Nucleus accumbens (tissue), 56 donors: ENCODE results near the gene TNIK.

Experiments
- DNase-seq, 56 donors: peaks; one replicate each; lab custom pipeline; 2025; lab: John Stamatoyannopoulos, UW

Gene TNIK

DNA sequence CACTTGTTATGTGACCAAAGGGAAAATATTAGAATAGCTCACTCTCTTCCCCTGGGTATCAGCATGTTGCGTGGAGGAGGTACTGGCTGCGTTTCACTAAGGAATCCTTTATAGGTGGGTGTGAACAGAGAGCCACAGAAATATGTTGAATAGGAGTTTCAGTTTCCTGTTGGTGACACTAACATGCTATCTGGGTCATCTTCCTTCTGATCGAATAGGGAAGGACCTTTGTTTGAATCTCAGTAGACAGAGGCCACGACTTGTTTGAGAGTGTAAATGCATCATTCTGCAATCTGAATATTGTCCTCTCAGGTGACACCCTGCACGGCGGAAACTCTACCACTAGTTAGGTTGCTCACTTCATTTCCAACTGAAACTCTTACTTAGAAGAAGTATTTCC lies 275.8 kb downstream of the TNIK start:
- no peak for DNase-seq

DNA sequence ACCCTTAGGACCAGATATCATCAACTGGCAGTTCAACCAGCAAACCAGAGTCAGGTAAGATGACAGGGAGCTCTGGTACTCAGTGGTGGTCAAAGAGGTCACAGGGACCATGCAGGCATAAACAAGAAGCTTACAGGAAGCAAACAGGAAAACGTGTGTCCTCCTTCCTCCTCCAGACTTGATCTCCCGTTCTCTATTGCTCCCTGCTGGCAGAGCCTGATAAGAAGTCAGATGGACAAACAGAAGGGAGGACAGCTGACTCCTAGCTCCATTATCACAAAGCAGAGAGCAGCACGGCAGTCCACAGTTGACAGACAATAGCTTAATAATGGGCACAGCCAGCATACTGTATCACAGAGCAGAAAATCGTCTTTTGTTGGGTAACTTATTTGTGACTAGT lies 277.2 kb downstream of the TNIK start:
- DNase-seq = peak in 36 of 56 donors; percentile 5 to 68 (median 34)

DNA sequence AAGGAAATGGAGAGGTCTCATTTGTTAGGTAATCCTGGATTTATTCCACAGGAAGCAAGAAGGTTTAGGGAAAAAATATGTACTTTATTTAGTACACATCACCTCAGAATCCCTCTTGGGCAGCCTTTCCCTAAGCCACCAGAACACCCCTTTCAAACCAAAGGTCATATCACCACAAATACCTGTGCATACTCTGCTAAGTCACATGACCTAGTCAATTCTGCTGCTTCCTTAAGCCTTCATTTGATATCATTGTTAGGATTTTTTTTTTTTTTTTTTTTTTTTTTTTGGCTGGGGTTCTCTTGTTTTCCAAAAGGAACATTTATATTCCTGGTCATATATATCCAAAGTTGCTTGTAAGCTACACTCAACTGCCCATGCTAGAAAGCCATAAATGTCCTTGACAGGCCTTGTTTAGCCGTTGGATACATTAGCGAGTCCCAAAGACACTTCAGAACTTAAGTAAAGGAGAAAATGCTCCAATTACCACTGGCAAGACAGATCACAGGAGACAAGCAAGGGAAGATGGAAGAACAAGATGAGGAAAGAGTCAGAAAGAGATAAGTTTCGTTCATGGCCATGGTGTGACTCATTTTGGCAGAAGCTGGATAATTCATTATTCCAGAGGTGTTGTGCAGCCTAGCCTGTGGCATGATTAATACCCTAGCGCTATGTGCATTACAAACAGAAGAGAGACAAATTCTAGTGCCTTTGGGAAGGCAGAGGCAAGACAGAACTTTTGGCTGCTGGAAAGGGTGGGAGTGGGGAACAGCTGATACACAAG lies 278.1 kb downstream of the TNIK start:
- no peak for DNase-seq

GRCh38 chr3:171178714-171179113 lies 281.5 kb downstream of the TNIK start:
- no peak for DNase-seq

GRCh38 chr3:171177553-171177952 lies 282.7 kb downstream of the TNIK start:
- no peak for DNase-seq

DNA sequence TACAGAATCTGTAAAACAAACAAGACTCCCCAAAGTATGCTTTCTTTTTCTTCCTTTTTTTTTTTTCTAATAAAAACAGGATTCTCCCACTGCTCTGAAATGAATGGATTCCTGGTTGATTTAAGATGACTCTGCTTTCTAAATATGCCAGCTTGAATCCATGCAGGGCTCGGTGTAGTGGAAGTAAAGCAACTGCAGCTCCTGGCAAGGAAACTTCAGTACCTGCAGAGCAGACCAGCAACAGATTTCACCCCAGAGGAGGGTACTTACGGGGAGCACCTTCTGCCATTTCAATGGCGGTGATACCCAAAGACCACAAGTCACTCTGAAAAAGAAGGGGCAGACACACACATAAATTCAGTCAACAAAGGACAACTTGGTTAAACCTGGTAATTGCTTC lies 283.1 kb downstream of the TNIK start:
- DNase-seq = no peak

GRCh38 chr3:171176244-171176933 lies 283.8 kb downstream of the TNIK start:
- DNase-seq = no peak

GRCh38 chr3:171175741-171176234 lies 284.4 kb downstream of the TNIK start:
- DNase-seq = no peak

DNA sequence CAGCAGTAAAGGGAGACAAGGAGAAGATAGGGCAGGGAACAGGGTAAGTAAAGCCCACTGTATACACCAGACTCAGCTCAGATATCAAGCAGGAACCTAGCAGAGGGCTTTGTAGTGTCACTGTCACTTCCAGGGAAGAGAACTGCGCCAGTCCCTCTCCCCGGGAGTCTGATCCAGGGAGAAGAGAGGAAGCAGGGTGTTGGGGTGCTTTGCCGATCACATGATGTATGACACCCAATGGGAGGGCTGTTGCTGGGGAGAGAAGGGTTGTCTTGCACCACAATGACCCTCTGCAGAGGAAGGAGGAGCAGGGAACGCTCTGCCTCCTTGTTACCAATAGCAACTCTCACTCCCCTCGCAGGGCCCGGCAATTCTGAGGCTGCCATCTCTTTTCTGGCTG lies 286.5 kb downstream of the TNIK start:
- peak; percentile 34 to 94 (median 83) for DNase-seq

DNA sequence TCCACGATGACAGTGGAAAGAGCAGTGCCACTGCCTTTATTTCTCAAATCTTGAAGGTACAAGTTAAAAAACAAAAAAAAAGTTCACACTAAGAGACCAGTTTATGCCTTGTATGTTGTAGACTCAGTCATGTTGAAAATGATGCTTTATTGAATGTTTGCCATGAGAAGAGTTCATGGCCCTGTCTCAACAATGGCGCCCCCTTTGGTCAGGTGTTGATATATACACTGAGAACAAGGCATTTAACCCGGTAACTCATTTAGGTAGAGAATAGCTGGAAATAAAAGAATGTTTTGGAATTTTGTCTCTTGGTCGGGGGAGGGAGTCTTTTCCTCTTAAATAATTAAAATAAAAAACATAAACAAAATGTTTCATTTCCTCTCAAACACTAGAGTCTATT lies 288.1 kb downstream of the TNIK start:
- DNase-seq = no peak

DNA sequence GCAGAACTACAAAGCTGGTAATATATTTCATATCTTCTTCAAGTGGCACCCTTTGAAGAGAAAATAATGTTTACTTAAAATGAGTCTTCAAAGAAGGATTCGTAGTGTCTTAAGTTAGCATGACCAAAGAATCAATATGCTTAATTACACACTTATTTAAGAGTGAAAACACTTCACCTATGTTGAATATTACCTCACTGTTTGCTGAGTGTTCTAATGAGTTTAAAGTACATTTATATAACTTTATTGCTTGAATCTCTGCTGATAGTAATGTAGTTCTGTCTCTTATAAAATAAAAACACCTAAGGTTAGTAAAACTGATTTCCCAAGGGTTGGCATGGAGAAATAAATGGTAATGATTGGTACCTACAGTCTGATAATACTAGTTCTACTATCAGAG lies 290.3 kb downstream of the TNIK start:
- DNase-seq = no peak

DNA sequence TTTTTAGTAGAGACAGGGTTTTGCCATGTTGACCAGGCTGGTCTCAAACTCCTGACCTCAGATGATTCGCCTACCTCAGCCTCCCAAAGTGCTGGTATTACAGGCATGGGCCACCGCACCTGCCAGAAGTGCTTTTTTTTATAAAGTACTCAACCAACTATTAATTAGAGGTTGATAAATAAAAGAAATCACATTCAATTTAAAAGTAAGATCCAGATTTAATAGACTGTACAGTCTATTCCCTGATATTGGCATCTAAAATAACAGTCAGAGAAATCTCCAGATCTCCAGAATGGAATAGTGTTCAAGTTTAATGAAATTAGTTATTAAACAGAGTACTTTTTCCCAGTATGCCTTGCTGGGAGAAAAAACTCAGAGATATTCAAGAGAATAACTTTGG lies 290.8 kb downstream of the TNIK start:
- no peak for DNase-seq

GRCh38 chr3:171168551-171168950 lies 291.7 kb downstream of the TNIK start:
- DNase-seq = no peak

DNA sequence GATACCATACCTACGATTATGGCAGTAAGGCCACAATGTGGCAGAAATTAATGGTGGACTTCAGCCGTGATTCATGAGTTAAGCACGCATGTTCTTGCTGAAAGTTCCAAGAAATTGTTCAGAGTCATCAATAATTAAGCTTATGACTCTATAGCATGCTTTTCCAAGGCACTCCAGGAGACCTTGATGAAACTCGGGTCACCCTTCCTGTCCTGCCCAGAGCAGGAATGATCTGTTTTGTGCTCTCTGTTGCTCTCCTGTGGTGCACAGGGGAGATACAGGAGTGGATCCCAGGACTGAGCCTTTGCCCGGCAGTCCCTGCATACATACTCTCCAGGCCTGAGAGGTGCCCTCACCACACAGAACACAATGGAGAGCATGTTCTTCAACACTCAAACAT lies 292.1 kb downstream of the TNIK start:
- peak in 4 of 56 donors; percentile 8 to 29 (median 21) for DNase-seq

- DNase-seq = no peak
Measured at GRCh38 chr3:171165983-171166382, 294.2 kb downstream of the TNIK start.

GRCh38 chr3:171165499-171165921 lies 294.7 kb downstream of the TNIK start:
- DNase-seq = no peak

- DNase-seq = no peak
Measured at GRCh38 chr3:171164067-171164465, 296.1 kb downstream of the TNIK start.

DNA sequence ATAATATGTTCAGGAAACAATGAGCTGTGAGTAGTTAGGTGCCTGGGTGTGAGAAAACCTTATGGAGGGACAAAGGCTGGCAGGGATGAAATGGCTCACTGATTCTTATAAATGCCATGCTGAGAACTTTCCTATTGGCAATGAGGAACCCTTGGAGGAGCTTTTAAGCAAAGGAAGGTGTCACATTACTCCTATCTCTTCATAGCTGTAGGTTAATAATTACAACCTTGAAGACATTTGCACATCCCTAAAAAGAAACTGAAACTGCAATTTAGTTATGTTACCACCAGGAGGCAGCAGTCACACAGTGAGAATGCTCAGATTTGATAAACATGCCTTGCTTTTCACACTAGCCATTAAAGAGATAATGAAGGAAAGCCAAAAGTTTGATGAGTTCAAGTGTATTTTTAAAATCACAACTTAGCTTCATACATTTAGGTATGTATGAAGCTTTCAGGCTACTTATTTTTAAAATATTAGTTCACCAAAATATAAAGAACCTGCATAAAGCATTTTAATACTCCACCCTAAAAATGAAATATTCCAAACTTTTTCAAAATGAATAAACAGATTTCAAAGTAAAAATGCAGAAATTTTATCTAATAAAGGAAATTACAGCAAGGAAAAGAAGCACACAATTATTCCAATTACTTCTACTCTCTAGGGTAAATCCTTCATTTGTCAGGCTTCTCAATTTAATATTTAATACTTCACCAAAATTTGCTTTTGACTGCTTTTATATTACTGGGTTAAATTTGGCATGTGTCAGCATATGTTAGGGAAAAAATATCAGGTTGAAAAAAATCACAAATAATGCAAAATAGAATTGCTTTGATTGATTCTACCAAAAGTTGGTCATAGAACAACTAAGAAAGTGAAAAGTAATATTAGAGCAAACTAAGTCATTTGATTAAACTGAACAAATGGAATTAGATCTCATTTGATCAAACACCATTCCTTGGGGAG lies 296.8 kb downstream of the TNIK start:
- DNase-seq = no peak

DNA sequence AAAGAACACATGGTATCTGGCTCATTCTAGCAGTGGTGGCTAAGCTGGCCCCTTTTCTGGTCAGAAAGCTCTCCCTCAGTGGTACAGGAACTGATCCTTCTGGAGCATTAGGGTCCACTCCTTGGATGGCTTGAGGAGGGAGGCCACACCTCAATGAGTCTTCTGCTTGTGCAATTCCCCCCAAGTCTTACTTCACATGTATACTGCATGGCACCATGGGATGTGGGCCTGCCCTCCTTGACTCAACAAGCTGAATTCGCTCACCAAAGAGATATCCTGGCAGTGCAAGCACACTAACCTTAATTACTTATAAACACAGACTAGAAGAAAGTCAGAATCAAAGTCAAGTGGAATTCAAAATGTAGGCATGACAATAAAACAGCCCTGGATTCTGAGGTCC lies 299.9 kb downstream of the TNIK start:
- no peak for DNase-seq

- DNase-seq = no peak
Measured at GRCh38 chr3:171159822-171160157, 300.4 kb downstream of the TNIK start.
